Ovary (tissue), 9 donors: Measurements from ENCODE around the gene ZW10. TPM values are rescaled to one million over a fixed set of nuclear protein-coding genes. Genes with fewer than 3 reads are reported as not detected.

Source experiments
- DNase-seq, 5 donors: peaks; one replicate each; pipeline ENCODE4 v3.0.0-alpha.2; 2019 to 2020
- H3K27ac ChIP-seq, 2 donors: fragments of 200-600 bp; one replicate each; pipeline versions ENCODE4 v1.5.1 to v1.8.0; 2019 to 2022
- H3K27me3 ChIP-seq: fragments of 200-600 bp; one replicate; pipeline ENCODE4 v1.8.0; 2022
- H3K36me3 ChIP-seq: fragments of 200-600 bp; sonication (generic); one replicate; pipeline ENCODE4 v1.5.1; 2019
- H3K4me1 ChIP-seq: one replicate; pipeline ENCODE4 v1.8.1; 2013; ENCODE audit warnings: mild to moderate bottlenecking, moderate library complexity; ENCODE audit not compliant: insufficient read depth
- H3K4me3 ChIP-seq: fragments of 200-600 bp; sonication (generic); one replicate; pipeline ENCODE4 v1.5.1; 2017
- H3K9me3 ChIP-seq, 2 donors: fragments of 200-600 bp in 1 of 2; sonication (generic) in 1 of 2; one replicate each; pipeline versions ENCODE4 v1.5.1 to v1.8.1; 2013 to 2019; ENCODE audit warnings: mild to moderate bottlenecking in 1 of 2, moderate library complexity in 1 of 2
- EP300 ChIP-seq: sonication (generic); formaldehyde crosslinking; IDR thresholded peaks from one replicate; pipeline ENCODE4 v1.6.1; 2017; ENCODE audit warnings: antibody characterized with exemption
- POLR2A ChIP-seq: fragments of 450-650 bp; IDR thresholded peaks from one replicate; pipeline ENCODE4 v1.6.1; 2017; ENCODE audit warnings: antibody characterized with exemption, mild to moderate bottlenecking, moderate library complexity
- WGBS, 3 donors: extraction: QIAGEN DNeasy Blood & Tissue Kit in 1 of 3; methylation state at CpG; one replicate each; pipeline versions ENCODE4 v1.1.5 to v1.1.7; 2013 to 2017; 5-methylcytosine and 5-hydroxymethylcytosine counted together
- intact Hi-C, 4 donors: fragments of 100-400 bp; cut with DNase I; formaldehyde crosslinking; loops; one replicate each; pipeline versions ENCODE4 v1.11.0 to v1.15.1; 2022 to 2023
- polyA plus RNA-seq, 2 donors: library from polyadenylated mRNA; stranded (reverse); fragments of 200-250 nt in 1 of 2; fragments of 350-450 nt in 1 of 2; fragmentation: Illumina TruSeq in 1 of 2; extraction: RNeasy Lipid Tissue Mini Kit (QIAGEN cat#74804) in 1 of 2; gene quantifications; one replicate each; pipeline ENCODE4 v1.2.3, GENCODE V29; 2013 to 2014
- total RNA-seq, 7 donors: library from RNA; depleted of rRNA in 2 of 7; stranded (reverse); fragments of >200 nt in 2 of 7; fragmentation: NEBNext Ultra II Directional in 3 of 7; extraction: Animal tissue kit (Norgen Biotek cat#: 25700) in 3 of 7; gene quantifications; one replicate each; pipeline versions ENCODE4 v1.1.0 to v1.2.4, GENCODE V29; 2016 to 2023
- TF ChIP-seq, protein P1 (sequence below), 3 donors: fragments of 450-650 bp in 2 of 3; fragments of 200-600 bp in 1 of 3; IDR thresholded peaks; one replicate each; pipeline versions ENCODE4 v1.5.1 to v1.8.0; 2016 to 2022; ENCODE audit warnings: antibody characterized with exemption in 3 of 3, mild to moderate bottlenecking in 1 of 3
- donor health status: DM: no; HTN: no; CAD: no; lungs with moderate emphysema.
- donor health status: DM: no; HTN: no; CAD: no.
- donor health status: Bipolar disorder and iron deficiency.
- donor health status: DM: yes; HTN: yes; CAD: no.
- donor health status: DM: no; HTN: no; CAD: no.
- donor health status: DM: yes; HTN: yes; CAD: no.

The ZW10 gene
- total and polyA plus RNA-seq, 9 donors, result 7.0 to 12.6 (median 11.7) TPM

DNA sequence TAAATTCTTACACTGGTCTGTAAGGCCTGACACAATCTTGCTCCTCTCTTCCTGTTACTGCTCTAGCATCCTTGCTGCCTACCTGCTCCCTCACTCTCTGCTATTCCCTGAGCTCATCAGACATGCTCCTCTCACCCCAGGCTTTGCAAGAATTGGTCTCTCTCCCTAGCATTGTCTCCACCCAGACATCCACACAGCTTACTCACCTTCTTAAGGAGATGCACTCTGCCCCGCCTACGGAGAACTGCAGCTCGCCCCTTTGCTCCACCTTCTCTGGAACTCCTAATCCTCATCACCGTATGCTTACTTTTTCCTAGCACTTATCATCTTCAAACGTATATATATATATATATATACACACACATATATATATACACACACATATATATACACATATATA, 44.0 kb downstream of the ZW10 start:
- H3K27ac ChIP-seq, result no peak overlapping the region
- intact Hi-C loops, result loop anchor here in 1 of 4 donors (10.0 kb wide), 1 partner anchor 425 kb away; no protein-coding TSS in a partner anchor
- WGBS, 3 donors, result 64 to 78% (median 76%) methylated on average over 5 of the region's 5 CpGs
- no peaks in the 10 kb centered on the region for H3K9me3 ChIP-seq
- H3K27me3 ChIP-seq, result no peaks in the 10 kb centered on the region
- TF ChIP-seq EP300, result no peak
- TF ChIP-seq, protein P1, sequence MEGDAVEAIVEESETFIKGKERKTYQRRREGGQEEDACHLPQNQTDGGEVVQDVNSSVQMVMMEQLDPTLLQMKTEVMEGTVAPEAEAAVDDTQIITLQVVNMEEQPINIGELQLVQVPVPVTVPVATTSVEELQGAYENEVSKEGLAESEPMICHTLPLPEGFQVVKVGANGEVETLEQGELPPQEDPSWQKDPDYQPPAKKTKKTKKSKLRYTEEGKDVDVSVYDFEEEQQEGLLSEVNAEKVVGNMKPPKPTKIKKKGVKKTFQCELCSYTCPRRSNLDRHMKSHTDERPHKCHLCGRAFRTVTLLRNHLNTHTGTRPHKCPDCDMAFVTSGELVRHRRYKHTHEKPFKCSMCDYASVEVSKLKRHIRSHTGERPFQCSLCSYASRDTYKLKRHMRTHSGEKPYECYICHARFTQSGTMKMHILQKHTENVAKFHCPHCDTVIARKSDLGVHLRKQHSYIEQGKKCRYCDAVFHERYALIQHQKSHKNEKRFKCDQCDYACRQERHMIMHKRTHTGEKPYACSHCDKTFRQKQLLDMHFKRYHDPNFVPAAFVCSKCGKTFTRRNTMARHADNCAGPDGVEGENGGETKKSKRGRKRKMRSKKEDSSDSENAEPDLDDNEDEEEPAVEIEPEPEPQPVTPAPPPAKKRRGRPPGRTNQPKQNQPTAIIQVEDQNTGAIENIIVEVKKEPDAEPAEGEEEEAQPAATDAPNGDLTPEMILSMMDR (IDR thresholded peaks at IDR 0.05), result no peak
- TF ChIP-seq POLR2A, result no peak
- H3K4me1 ChIP-seq, result peaks cover 1% of the 10 kb centered on the region
- no peak overlapping the region for H3K4me3 ChIP-seq
- DNase-seq, result no peak
- H3K36me3 ChIP-seq, result no peaks in the 10 kb centered on the region

DNA sequence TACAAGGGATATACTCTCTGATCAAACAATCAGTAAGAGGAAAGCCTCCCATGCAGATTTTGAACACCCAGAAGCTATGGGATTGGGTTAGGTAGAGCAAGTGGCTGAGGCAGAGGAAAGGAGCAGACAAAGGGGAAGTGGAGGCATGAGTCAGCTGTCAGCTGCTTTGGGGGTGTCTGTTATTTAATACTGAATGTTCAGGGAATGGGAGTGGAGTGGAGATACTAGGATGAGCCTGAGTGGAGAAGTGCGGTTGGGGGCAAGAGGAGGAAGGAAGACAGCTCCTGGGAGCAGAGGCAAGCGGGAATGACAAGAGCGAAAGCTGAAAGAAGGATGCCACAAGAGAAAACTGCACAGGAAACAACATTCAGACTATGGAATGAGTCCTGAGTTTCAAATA, 44.7 kb downstream of the ZW10 start:
- intact Hi-C loops, result loop anchor here in 1 of 4 donors (10.0 kb wide), 1 partner anchor 424 kb away; no protein-coding TSS in a partner anchor
- TF ChIP-seq, protein P1 (IDR thresholded peaks at IDR 0.05), result no peak
- TF ChIP-seq POLR2A (no peak), EP300 (no peak)
- DNase-seq, result no peak

DNA sequence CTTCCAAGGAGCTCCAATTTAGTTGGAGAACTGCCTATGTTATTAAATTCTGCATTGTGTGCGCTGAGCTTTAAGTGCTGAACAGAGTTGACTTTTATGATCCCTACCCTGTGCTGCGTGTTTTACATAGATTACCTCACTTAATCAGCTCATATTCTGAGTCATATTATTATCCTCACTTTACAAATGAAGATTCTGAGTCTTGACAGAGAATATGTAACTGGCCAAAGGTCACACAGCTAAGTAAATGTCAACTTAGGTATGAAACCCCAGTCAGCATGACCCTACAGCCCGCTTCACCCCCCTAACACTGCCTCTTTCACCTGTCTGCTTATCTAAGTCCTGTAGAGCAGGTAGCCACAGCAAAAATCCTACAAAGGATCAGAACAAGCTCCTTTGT, 47.6 kb downstream of the ZW10 start:
- Histone ChIP-seq H3K27me3 (no peaks in the 10 kb centered on the region), H3K36me3 (no peaks in the 10 kb centered on the region), H3K9me3 (no peaks in the 10 kb centered on the region), H3K27ac (no peak overlapping the region), H3K4me1 (peaks cover 1% of the 10 kb centered on the region), H3K4me3 (no peak overlapping the region)
- no peak for DNase-seq
- 90 to 99% (median 92%) methylated on average over 3 of the region's 3 CpGs for WGBS, 3 donors
- no peak for TF ChIP-seq EP300
- TF ChIP-seq POLR2A, result no peak
- TF ChIP-seq, protein P1 (IDR thresholded peaks at IDR 0.05), result no peak
- intact Hi-C loops, result loop anchor here in 1 of 4 donors (10.0 kb wide), 1 partner anchor 421 kb away; no protein-coding TSS in a partner anchor

More for the DNA sequence above, 44.7 kb downstream of the ZW10 start:
- 90 to 91% (median 90%) methylated on average over 3 of the region's 3 CpGs for WGBS, 3 donors
- Histone ChIP-seq H3K9me3 (no peaks in the 10 kb centered on the region), H3K27me3 (no peaks in the 10 kb centered on the region), H3K27ac (no peak overlapping the region), H3K4me3 (no peak overlapping the region), H3K4me1 (peaks cover 1% of the 10 kb centered on the region), H3K36me3 (no peaks in the 10 kb centered on the region)

DNA sequence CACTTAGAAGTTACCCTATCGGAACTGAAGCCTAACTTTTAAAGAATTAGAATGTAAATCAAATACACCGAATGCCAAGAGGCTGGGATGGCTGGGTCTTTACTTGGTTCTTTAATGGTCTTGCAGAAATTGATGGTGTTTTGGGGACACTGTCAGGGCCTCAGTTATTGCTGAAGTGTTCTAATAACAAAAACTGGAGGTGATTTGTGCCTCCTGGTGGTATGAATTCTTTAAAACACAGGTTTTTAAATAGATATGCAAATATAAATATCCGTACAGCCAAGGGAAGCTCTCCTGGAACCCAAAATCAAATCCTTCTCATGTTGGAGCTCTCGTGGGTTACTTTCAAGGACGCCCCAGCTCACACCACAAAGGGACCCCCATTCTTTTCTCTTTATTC, 48.1 kb downstream of the ZW10 start:
- no peak overlapping the region for H3K4me3 ChIP-seq
- peaks cover 1% of the 10 kb centered on the region for H3K4me1 ChIP-seq
- H3K27me3 ChIP-seq, result no peaks in the 10 kb centered on the region
- no peaks in the 10 kb centered on the region for H3K36me3 ChIP-seq
- intact Hi-C loops, result loop anchor here in 1 of 4 donors (10.0 kb wide), 1 partner anchor 421 kb away; no protein-coding TSS in a partner anchor
- no peak for DNase-seq
- WGBS, 3 donors, result 86 to 89% (median 87%) methylated on average over 5 of the region's 5 CpGs
- no peak overlapping the region for H3K27ac ChIP-seq
- TF ChIP-seq POLR2A (no peak), EP300 (no peak)
- TF ChIP-seq, protein P1 (IDR thresholded peaks at IDR 0.05), result no peak
- H3K9me3 ChIP-seq, result no peaks in the 10 kb centered on the region
